HG02571 (cell line): ENCODE results near the gene NUDCD3.

Experiments used
- ATAC-seq: cut with Tn5 transposase; IDR thresholded peaks from one replicate; pipeline ENCODE4 v1.9.1; 2021; ENCODE audit warnings: mild to moderate bottlenecking, moderate library complexity; ENCODE audit not compliant: unreplicated experiment

The NUDCD3 gene

DNA sequence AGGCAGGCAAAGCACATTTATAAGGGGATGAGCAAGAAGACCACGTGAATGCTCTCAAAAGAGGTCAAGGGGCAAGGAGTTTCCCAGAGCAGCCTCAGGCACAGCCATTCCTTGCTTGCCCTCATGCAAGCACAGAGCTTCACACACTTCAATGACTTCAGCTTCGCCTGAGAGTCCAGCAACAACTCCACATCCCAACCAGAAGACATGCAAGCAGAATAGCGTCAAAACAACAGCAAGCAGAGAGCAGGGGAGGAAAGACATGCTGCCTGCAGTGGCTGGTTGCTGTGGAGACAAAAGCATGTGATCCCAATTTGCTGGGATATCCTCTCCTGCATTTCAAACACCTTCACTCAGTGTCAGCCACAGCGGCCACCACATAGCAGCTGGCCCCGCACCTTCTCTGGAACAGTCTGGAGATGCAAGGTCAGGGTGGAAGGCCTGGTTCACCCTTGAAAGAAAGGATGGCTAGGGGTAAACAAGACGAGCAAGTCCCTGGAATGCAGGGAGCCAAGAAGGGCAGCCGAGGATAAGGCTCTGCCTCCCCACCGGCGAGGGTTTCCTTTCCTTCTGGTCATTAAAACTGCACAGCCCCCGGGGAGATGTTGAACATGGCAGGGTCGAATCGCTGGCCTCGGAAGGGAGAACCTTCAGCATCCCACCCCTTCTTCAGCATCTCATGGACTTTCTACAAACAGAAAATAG, 104.9 kb downstream of the NUDCD3 start:
- ATAC-seq, result no peak

DNA sequence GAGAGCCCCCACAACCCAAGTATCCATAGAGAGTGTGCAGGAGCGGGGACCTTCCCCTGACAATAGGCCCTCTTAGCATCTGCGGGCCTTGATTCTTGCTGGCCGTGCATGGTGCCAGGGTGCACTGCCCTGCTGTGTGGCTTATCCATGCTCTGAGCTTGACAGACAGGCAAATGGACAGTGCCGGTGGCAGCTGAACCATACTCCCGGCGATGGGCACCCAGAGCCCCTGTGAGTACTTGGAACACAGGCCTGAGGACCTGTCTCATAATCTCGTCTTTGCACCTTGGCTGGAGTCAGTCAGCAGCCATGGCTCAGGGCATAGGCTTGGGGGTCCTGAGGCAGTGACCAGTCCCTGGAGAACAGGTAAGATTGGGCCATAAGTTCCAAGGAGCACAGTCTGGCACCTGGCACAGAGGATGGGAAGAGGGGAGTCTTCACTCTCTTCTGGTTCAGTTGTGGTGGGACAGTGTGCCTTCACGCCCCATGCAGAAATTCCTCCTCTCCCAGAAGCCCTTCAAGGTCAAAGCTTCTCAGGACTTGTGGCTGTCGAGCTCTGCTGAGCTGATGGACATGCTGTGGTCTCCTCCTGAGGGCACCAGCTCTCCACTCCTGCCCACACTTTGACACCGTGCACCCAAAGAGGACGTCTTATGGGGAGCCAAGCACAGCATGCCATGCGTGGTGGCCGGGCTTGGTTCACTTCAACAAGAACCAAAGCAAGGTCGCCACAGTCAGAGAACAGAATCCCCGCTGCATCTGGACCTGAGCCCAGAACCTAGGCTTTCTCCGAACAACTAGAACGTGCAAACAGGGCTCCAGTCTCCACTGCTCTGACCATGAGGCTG, 105.6 kb downstream of the NUDCD3 start:
- ATAC-seq, result no peak

DNA sequence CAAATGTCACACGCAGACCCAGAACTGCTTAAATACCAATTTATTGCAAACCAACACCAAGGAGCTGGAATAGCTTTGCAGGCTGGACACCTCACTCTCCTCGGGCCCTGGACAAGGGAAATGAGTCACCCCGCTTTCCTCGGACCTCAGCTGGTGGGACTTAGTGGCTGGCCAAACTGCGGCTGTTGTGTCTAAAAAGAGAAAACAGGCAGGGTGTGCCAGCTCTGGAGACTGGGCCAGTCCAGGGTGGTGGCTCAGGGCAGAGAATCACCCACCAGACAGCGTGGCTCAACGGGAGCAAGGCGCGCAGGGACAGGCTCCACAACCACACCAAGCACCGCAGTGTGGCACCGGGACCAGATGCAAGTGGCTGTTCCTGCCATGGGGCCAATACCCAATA, 106.9 kb downstream of the NUDCD3 start:
- ATAC-seq, result no peak

DNA sequence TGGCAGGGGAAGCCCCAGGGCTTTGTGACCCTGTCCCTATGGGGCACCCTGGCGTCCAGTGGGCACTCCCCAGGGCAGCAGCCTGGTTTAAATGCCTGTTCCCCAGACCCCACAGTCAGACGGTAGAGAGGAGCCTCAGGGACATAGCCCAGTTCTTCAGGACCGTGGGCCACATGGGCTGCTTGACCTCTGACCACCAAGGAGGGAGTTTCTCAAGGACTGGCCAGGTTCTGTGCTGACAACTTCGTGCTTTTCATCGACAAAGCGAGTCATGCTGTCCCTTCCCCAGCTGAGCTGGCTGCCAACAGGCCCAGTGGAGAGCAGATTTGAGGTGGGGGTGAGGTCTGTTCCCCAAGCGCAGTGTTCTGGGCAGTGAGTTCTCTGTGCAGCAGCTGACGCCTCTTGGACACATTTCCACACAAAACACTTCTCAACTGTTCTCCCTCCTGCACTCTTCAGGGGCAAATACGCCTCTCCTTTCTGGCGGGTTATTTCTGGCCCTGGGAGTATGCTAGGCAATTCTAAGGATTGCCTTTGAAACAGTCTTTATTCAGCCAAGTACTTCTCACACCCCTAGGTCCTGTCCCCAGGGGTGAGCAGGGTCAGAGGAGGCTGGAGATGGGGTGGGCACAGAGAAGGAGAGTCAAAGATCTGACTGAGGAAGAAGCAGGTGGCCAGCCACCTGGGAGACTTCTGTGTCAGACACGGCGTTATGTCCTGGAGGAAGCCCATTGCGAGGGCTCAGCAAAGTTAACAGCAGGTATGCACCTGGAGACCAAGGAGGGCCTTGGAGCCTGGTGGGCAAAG, 107.8 kb downstream of the NUDCD3 start:
- no peak for ATAC-seq

DNA sequence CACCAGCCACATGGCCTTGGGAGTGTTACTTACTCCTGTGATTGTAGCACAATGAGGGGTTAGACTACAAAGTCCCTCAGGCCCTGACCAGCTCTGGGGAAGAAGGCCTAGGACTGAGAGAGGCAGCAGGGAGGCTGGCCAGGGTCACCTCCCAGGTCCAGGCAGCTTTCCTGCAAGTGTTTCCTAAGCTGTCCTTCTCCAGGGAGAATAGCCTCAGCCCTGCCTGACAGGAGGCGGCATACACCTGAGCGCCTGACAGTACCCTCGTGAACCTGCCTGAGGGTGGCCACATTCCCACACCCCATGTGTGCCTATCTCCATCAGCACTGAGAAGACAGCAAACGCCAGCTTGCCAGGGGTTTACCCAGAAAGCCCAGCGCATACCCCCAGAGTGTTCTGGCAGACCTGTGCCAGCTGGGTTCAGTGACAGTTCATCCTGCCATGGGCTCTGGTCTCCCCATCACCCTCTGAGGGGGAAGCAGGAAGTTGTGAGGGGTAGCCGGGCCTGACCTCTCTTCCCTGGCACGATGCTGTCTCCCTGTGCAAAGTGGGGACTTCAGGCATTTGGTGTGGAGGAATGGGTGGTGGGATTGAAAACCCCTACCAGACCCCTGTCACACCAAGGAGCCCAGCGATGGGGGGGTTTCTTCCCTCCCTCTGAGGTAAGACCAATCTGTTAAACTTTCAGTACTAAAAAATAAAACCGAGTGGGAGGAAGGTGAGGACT, 108.8 kb downstream of the NUDCD3 start:
- no peak for ATAC-seq

DNA sequence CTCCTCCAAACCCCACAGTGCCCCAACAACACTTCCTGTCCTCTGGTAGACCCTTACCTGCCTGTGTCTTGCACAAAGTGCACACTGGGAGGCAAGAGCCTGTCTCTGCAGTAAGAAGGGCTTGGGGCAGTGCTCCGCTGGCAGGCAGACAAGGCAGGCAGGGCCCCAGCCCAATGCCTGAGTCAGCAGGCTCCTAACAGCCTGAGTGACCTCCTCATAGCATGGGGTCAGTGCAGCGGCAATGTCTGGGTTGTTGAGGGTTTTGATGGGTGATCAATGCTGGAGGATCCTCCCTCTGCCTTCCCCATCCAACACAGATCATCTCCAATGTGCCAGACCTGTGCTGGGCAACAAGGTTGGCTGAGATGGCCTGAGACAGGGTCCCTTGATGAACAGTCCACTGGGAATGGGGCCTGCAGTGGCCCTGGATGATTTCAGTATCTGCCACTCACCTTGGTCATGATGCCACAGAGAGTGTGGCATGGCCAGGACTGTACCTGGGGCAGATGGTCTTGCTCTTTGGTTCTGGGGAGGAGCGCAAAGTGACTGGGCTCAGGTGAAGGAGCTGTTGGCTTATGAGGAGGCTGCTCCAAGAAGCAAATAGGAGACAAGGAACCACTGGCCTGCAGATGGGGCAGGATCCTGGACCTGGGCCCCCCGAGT, 109.5 kb downstream of the NUDCD3 start:
- ATAC-seq, result no peak

DNA sequence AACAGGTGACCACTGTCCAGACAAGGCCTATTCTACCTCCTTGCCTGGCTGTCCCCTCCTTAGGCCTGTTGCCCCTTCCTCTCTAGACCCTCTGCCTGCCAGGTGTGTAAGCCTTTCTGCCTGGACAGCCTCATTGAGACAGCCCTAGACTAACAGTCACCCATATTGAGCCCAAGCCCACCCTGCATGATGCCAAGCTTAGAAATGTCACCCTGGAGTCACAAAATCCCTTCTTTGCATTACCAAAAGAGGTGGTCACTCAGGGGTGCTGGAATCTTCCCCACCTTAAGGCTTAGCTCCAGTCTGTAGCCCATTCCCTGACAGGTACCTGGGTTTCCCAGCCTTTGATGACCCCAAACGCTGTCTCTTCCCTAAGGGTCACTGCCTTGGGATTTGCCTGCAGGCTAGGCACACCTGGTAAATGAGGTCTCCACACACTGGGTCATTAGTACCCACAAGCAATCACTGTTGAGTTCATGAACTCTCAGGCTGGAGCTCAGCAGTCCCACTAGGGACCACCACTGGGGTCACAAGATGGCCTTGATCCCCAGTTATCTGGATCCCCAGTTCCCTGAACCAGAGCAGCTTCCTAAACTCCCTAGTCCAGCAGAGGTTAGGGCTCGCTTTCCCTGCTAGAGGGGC, 110.1 kb downstream of the NUDCD3 start:
- no peak for ATAC-seq

DNA sequence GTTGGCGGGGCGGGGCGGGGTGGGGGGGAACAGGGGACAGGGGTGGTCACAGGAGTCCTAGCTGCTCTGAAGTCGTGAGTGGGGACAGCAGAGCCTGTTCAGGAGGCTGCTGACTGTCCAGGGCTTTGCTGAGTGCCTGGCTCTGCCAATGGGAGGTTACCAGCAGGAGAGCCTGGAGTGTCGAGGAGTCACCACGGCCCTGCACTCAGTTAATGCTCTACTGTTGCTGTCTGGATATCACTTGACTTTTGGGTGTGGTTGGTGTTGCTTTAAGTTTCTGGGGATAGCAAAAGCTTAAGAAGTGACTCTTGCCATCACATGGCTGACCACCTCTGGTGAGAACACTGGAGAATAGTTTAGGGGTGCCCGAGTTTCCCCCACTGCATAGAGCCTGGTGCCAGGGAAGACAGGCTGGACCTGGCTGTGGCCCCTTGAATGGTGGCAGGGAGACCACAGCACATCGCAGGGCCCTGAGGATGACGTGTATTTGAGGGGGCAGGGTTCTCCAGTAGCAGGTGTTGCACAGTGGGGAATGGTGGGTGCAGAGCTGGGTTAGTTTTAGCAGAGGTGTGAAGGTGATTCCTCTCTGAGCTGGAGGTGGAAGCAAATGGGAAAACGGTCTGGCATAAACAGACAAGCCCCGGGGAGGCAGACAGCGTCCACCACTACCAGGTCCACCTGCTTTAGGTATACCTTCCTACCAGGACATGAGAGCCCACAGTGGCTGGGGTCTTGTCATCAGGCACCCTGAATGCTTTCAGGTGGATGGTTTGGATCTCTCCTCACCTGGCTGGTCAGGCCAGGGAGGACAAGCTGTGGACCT, 110.9 kb downstream of the NUDCD3 start:
- ATAC-seq, result no peak

DNA sequence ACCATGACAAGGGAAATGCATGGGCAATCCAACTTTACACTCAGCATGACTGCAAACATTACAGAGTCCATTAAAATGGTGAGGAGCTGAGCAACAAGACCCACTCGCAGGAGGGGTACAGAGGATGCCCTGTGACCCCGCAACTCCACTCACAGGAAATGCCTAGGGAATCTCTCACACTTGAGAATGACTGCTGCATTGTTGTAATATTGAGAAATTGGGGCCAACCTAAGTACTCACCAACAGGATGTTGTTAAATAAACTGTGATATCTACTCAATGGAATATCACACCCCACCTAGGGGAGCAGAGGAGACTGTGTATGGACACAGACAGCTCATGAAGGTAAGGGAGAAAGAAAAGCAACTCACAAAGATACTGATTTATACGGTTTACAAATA, 111.7 kb downstream of the NUDCD3 start:
- no peak for ATAC-seq

DNA sequence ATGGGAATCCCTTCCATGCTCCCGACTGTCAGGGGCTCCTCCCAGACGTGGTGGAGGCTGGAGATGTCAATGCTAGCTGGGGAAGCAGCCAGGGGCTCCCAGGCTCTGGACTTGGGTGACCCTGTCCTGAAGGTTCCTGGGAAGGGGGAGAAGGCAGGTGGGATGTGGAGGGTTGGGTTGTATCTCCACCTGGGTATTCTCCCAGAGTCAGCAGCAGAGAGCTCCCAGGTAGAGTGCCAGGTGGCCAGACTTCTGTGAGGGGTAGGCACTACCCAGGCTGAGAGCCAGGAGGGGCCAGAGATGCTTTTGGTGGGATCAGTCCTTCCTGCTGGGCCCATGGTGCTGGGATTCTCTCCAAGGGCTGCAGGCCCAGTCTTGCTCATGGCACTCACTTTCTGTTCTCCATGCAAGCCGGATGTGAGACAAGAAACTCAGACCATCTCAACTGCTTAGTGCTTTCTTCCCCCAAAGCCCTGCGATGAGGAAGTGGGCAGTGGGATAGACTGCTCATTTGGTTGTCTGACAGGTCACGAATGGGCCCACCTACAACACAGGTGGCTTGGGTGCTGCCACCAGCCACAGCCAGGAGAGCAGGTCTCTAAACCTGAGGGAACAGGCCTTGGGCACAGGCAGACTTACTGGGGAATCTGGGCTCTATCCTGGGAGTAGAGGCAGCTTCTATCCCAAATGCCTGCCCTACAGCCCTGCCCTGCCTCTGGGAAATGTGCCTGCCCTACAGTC, 112.6 kb downstream of the NUDCD3 start:
- no peak for ATAC-seq

DNA sequence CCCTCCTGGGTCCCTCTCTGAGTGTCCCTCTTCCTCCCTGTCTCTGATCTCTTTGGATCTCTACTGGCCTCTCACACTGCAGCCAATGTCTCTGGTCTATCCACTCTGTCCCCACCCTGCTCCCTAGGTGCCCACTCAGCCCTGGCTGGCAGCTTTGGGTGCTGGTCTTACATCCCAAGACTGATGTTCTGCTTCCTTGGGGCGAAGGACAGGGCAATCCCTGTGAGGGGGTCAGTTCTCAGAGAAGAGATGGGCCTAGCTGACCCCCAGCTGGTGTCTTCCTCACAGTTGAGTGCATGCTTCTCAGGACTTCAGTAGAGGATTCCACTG, 113.4 kb downstream of the NUDCD3 start:
- ATAC-seq, result no peak

DNA sequence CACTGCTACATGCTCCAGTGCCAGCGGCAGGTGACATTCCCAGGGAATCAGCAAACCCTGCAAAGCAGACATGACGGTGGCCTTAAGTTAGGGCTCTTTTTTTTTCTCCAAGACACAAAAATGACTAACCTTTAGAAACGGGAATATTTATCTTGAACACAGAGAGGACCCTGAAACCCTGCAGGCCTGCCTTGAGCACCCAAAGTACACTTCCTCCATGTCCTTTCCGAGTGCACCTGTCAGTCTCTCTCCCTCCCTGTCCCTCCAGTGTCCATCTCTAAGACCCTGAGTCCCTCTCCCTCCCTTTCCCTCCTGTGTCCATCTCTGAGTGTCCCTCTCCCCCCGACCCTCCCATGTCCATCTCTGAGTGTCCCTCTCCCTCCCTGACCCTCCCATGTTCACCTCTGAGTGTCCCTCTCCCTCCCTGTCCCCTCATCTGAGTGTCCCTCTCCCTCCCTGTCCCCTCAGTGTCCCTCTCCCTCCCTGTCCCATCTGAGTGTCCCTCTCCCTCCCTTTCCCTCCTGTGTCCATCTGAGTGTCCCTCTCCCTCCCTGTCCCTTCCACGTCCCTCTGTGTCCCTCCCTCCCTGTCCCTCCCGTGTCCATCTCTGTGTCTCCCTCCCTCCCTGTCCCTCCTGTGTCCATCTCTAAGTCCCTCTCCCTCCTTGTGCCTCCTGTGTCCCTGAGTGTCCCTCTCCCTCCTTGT, 113.9 kb downstream of the NUDCD3 start:
- ATAC-seq, result no peak

DNA sequence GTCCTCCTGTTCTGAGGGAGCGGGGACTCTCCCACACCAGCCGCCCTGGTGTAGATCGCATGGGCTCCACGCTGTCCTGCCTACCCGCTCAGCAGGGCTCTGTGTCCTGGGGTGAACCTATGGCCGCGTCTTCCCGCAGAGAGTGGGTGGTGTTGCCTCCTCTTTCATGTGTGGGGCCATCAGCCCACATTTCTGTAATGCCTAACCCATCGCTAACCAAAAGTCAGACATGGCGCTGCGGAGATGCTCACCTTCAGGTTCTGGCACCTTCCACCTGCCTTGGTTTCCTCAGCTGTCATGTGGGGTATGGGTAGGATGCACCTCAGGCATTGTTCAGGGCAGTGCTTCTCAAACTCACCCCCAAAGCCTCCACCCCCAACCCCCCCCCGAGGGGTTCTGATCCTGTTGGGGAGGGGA, 114.5 kb downstream of the NUDCD3 start:
- no peak for ATAC-seq

DNA sequence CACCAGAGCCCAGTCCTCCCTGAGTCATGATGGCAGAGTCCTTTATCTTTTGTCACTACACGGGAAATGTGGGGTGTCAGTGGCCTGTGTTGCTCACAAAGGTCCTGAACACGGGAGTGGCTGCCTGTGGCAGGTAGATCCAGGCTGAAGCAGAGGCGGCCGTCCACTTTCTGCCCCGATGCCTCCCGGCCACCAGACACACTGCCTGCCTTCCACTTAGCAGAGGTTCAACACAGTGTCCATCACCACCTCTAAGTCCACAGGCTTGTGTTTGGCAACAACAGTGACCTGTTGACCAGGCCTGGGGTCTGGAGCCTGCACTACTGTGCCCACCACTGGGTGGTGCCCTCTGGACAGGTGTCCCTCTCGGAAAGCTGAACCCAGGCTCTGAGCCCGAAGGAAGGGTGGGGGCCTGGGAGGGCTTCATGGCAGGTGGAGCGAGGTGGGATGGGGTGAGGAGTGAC, 115.2 kb downstream of the NUDCD3 start:
- no peak for ATAC-seq

DNA sequence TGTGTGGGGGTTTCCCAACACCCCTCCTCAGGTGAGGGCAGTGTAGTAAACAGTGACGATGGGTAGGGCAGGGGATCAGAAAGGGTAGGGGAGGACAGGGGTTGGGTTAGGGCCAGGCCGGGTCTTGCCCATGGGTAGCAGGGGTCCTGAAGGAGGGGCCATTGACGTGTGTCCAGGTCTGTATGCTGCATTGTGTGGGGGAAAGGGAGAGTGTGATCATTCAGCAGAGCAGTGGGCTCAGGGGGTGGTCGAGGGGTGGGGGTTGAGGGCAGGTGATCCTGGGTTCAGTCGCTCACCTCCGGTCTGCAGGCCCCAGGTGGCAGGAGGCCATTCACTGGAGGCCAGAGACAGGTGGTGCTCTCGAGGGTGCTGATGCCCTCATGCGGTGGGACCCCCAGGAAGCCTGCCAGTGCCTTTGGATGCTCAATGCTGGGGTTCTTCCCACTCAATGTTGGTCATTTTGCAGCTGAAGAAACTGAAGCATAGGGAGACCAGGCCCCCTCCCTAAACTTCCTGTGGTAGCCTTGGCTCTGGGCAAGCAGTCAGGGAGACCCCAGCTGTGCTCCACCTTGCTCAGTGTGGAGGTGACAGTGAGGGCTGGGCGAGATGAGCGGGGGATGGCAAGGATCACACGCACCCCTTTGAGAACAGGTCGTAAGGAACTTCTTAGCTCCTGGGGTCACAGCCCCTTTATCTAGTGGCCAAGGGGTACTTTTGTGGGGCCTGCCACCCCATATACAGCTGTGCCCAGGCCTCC, 116.3 kb downstream of the NUDCD3 start:
- no peak for ATAC-seq

DNA sequence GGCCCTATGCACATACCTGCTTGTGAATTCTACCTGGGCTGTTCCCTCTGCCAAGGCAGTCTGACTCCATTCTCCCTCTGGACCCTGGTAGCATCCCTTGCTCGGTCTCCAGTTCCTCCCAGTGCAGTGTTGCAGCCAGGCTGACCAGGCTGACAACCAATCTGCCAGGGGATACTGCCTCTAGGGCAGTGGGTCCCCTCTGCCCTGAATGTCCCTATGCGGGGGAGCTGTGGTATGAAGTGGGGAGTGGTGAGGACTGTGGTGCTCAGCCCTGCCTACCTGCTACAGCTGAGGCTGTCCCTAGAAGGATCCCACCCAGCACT, 117.1 kb downstream of the NUDCD3 start:
- no peak for ATAC-seq
